Adipose tissue (tissue), 3 donors: ENCODE data around the gene CSDE1. TPM values are rescaled to one million over a fixed set of nuclear protein-coding genes. Genes with fewer than 3 reads are reported as not detected.

Experiments
- H3K27ac ChIP-seq: one replicate; pipeline ENCODE4 v1.5.1; 2013; ENCODE audit warnings: low read depth, low read length
- WGBS, 3 donors: extraction: QIAGEN DNeasy Blood & Tissue Kit; methylation state at CpG; one replicate each; pipeline ENCODE4 v1.1.7; 2013; 5-methylcytosine and 5-hydroxymethylcytosine counted together
- polyA plus RNA-seq, 3 donors: library from polyadenylated mRNA; stranded (reverse); fragments of 200-250 nt; gene quantifications; one replicate each; pipeline ENCODE4 v1.2.3, GENCODE V29; 2013
- donor health status: healthy with polysubstance abuse.
- donor health status: Bipolar disorder and iron deficiency.
- donor health status: healthy.

Gene CSDE1
- polyA plus RNA-seq, 3 donors, result 131 to 329 (median 255) TPM

DNA sequence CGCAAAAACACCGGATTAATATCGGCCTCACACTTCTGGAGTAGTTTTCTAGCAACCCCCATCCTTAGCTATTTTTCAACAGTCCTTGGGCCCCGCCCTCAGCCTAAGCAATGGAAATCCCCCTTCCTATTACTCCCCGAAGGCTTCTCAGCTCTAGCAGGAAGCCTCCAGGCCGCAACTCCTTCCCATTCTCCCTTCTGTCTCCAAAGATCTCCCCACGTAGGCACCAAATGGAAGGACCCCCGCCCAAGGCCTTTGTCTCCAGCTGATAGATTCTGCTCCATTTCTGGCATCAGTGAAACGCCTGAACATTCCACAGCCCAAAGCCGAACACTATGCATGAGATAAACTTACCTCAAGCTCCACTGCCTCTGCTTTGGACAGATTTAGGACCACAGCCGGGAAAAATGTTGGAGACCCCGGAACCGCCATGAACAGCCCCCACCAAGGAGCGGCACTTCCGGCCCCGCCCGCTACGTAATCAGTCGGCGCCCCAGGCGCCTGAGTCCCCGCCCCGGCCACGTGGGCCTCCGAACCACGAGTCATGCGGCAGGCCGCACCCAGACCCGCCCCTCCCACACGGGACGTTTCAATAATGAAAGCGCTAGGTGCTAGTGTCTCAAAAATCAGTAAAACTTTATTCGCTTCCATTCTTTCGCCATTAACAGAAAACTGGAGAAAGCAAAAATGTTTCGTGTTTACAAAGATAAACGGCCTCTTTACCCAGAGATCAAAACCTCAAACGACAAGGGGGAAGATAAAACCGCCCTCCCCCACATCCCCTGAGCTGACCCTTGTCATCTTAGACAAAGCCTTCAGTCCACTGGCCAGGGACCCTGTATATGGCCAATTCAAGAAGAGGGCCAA lies 41.2 kb downstream of the CSDE1 start, which contains the start of gene NRAS:
Gene NRAS (minus strand): TSS at position 468 of the 867 bp plus-strand sequence. CDS start 611 bp downstream, outside the sequence.
- 0 to 1% (median 0%) methylated on average over 38 of the region's 38 CpGs for WGBS, 3 donors
- no peak within 1 kb of the TSS for H3K27ac ChIP-seq

DNA sequence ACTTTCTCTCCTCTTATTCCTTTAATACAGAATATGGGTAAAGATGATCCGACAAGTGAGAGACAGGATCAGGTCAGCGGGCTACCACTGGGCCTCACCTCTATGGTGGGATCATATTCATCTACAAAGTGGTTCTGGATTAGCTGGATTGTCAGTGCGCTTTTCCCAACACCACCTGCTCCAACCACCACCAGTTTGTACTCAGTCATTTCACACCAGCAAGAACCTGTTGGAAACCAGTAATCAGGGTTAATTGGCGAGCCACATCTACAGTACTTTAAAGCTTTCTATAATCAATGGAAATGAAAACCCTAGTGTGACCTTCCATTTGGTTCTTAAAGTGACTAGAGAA lies 41.9 kb downstream of the CSDE1 start:
- no peak overlapping the region for H3K27ac ChIP-seq
- 32 to 42% (median 38%) methylated on average over 4 of the region's 4 CpGs for WGBS, 3 donors

DNA sequence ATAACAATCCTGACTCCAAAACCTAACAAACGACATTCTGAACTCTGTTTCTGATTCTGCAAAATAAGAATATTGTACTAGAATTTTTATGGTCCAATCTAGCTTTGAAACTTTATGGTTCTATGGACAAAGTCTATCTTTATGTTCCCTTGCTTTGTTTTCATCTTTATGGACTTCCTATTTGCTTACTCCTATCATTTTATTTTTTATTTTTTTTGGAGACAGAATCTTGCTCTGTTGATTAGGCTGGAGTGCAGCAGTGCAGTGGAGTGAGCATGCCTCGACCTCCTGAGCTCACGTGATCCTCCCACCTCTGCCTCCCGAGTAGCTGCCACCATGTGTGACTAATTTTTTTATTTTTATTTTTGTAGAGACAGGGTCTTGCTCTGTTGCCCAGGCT lies 44.8 kb downstream of the CSDE1 start:
- H3K27ac ChIP-seq, result no peak overlapping the region
- 81 to 85% (median 82%) methylated on average over 4 of the region's 4 CpGs for WGBS, 3 donors

DNA sequence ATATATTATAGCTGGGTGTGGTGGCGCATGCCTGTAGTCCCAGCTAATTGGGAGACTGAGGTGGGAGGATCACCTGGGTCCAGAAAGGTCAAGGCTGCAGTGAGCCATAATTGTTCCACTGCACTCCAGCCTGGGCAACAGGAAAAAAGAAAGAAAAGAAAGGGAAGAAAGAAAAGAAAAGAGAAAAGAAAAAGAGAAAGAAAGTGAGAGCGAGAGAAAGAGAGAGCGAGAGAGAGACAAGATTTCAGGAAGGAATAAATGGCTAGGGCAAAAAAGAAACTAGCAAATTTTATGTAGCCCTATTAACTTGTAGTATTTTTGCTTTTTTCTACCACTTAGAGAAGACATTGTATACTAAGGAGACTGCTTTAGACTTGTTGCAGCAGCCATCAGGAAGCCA lies 47.4 kb downstream of the CSDE1 start:
- 95 to 98% (median 96%) methylated on average over 3 of the region's 3 CpGs for WGBS, 3 donors
- H3K27ac ChIP-seq, result no peak overlapping the region

DNA sequence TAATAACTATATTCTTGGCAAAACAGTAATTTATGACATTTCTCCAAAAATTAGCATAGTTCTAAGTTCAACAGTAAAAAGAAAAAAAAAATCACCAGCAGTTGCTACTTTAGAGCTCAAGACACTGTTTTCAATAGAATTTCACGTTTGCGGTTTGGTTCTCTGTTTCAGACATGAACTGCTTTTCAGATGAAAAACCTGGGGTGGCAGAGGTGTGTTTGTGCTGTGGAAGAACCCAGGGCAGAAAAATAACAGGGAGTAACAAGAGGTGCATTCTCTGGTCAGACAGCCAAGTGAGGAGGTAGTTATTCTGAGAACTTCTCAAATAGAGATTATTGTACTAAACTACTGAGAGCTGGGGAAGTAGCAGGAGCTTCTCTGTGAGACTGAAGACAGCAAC lies 50.2 kb downstream of the CSDE1 start:
- 82 to 91% (median 91%) methylated on average over 2 of the region's 2 CpGs for WGBS, 3 donors
- H3K27ac ChIP-seq, result no peak overlapping the region

DNA sequence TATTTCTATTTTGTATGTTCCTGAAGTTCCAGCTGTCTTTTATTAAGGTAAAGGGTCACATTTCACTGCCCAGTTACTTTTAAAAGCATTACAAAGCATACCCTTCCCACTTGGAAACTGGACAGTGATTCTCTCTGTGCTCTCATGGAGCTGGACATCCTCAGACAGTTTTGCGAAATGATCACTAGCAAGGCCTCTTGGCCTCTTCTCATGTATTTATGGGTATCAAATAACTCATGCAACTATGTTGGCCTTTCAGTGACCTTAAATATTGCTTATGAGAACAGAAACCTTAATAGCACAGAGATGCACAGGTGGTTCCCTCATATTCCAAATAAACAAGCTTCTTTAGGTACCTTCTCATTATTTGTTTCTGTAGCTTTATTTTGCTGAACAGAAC lies 54.5 kb downstream of the CSDE1 start:
- no peak overlapping the region for H3K27ac ChIP-seq
- WGBS, 3 donors, result 77 to 97% (median 89%) methylated on average over 1 of the region's 1 CpG

DNA sequence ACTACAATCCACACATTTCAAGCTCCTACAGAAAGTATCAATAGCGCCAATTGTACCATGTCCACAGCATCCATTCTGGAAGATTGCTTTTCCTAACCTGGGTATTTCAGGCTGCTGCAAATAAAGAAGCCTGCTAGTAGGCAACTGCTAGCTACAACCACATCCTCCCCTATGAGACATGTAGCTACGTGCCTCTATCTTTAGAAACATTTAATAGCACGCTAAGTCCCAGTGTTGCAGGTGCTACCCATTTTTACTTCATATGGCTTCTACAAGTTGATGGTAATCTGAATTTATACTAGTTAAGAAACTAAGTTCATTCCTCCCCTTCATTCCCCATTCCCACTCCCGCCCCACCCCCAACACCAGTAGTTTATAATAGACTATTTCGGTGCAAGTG lies 55.0 kb downstream of the CSDE1 start:
- H3K27ac ChIP-seq, result no peak overlapping the region
- WGBS, 3 donors, result 91 to 94% (median 93%) methylated on average over 5 of the region's 5 CpGs

DNA sequence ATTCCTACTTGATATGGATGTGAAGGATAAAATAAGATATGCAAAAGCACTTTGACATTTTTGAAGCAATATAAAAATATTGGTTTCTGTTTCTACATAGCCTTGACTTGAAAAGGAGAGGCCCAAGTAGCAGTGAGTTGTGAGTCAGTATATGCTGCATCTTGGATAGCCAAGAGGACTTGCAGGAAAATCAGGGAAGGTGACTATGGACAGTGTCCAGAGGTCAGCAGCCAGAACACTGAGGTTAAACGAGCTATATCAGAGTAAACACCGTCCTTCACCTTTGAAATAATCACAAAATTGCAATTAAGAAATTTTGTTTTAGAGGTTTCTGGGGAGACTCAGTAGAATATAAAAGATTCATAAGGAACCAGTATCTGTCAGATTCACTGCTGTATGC lies 55.9 kb downstream of the CSDE1 start:
- WGBS, 3 donors, result 63 to 83% (median 73%) methylated on average over 2 of the region's 2 CpGs

DNA sequence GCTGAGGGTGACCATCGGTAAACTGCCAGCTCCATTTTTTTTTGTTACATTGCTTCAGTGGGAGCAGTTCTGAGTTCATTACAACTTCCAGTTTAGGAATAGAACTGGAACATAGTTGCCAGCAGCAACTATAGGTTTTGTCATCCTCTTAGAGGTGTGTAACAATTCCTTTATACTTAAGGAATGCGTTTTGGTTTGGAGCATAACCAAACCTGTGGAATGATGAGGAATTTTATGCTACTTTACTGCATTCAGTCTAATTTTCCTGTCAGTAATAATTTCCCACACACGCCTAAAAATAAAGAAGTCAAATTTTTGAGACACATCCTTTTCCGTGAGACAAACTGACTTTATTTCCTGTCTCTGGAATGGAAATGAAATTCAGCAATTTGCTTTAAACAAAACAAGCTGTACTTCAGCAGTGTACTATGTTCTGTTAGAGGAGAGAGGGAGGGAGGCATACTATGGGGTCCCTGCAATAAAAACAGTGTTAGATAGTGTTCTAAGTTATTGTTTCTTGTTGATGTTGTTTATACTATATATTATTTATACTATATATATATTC lies 57.7 kb downstream of the CSDE1 start:
- H3K27ac ChIP-seq, result no peak overlapping the region
- 37 to 56% (median 44%) methylated on average over 4 of the region's 4 CpGs for WGBS, 3 donors

More for the DNA sequence above, 55.9 kb downstream of the CSDE1 start:
- no peak overlapping the region for H3K27ac ChIP-seq

DNA sequence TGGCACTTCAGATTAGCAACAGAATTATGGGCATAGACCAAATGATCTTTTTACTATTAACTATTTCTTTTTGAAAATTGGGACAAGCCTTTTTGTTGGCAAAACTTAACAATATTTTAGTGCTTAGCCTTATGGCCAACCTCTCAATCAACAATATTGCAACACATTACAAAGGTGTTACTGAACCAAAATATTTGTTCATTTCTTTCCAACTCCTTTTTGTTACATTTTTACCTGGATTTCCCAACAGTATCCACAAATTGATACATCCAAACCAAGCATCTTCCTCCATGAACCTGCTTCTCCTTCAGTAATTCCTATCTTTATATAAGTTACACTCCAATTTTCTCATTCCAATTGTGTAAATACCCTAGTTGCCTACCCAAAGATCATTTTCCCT lies 61.0 kb downstream of the CSDE1 start:
- H3K27ac ChIP-seq, result no peak overlapping the region

DNA sequence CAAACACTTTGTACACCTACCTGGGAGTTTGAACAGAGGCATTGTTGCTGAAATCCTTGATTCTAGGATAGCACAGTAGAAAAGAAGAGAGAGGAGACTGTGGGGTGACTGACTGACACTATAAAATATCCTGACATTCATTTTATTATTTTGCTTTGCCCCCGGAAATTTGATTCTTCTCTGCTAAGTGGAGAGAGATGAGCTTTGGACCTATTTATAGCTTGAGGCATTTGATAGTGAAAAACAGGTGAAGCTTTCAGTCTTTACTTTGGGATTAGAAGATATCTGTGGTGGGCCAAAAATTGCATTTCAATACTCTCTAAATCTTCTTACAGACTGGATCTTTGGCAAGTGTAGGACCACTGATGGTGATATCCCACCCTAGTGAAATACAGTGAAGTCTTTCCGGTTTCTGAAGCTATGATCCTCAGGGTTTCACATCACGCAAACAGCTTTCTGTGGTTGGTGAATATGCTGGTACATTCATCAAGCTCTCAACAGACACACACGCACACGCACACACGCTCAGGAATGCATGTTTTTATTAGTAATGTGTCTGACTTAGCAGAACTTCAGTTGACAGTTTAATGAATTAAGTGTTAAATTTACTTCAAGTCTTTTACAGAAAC lies 62.2 kb downstream of the CSDE1 start, which contains the start of gene AMPD1:
Gene AMPD1 (minus strand): TSS at position 117 of the 629 bp plus-strand sequence. CDS start 75 bp downstream, at position 42.
- WGBS, 3 donors, result 56 to 71% (median 64%) methylated on average over 6 of the region's 6 CpGs
- H3K27ac ChIP-seq, result no peak within 1 kb of the TSS

DNA sequence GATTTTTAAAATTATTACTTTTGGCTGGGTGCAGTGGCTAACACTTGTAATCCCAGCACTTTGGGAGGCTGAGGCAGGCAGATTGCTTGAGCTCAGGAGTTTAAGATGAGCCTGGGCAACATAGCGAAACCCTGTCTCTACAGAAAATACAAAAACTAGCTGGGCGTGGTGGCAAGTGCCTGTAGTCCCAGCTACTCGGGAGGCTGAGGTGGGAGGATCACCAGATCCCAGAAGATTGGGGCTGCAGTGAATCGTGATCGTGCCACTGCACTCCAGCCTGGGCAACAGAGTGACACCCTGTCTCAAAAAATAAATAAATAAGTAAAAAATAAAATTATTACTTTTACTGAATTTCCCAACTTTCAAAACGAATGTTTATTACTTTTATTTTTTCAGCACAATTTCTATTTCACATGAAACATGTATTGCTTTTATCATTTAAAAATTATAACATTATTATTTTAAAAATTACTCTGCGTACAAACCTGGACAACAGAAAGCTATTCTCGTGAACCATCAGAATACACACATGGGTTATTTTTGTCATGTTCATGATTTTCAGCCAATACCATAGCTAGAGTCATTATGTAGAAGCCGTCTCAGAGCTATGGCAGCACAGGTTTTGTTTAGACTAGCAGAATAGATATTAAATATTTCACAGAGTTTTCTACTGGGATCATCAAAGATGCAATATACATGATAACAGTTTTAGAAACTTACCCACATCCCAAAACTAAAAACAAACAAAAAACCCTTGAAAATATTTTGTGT lies 63.1 kb downstream of the CSDE1 start:
- no peak overlapping the region for H3K27ac ChIP-seq
- WGBS, 3 donors, result 80 to 87% (median 87%) methylated on average over 9 of the region's 9 CpGs

DNA sequence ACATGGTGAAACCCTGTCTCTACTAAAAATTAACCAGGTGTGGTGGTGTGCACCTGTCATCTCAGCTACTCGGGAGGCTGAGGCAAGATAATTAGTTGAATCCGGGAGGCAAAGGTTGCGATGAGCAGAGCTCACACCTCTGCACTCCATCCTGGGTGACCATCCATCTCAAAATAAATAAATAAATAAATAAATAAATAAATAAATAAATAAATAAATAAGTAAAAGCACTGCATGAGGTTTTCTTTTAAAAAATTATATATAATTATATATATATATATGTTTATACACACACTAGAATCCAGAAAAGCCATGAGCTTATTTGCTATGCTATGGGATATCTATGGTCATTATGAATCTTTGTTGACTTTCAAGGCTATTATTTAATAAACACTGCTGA lies 64.8 kb downstream of the CSDE1 start:
- WGBS, 3 donors, result 84 to 94% (median 93%) methylated on average over 3 of the region's 3 CpGs
- no peak overlapping the region for H3K27ac ChIP-seq

DNA sequence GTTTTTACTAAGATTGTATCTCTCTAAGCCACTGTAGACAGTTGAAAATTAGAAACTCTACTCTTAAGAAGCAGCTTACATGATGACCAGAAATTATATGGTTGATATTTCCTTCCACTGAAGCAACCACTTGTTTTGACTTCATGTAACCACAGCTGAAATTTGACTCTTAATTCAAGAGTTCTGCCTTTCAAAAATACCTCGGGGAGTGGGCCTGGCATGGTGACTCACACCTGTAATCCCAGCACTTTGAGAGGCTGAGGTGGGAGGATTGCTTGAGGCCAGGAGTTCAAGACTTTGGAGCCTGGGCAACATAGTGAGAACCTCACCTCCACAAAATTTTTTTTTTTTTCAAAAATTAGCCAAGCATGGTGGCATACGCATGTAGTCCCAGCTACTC lies 66.7 kb downstream of the CSDE1 start:
- H3K27ac ChIP-seq, result no peak overlapping the region
- 76 to 93% (median 76%) methylated on average over 2 of the region's 2 CpGs for WGBS, 3 donors

DNA sequence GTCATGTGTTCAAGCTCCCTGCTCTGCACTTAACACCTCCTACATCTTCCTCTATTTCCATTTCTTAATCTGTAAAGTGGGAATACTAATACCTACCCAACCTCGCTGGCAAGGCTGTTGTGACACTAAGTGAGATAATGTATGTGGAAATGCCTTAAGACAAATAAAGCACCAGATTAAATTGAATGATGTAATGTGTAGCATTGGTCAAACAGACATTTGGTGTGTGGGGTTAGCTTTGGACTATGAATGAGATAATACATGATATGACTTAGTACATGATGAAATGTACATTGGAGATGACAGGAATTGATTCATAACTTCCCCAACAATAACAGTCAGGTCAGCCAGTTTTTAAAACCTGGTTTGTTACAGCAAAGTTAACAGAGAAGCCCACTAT lies 67.6 kb downstream of the CSDE1 start:
- WGBS, 3 donors, result 73 to 76% (median 75%) methylated on average over 1 of the region's 1 CpG
- no peak overlapping the region for H3K27ac ChIP-seq

DNA sequence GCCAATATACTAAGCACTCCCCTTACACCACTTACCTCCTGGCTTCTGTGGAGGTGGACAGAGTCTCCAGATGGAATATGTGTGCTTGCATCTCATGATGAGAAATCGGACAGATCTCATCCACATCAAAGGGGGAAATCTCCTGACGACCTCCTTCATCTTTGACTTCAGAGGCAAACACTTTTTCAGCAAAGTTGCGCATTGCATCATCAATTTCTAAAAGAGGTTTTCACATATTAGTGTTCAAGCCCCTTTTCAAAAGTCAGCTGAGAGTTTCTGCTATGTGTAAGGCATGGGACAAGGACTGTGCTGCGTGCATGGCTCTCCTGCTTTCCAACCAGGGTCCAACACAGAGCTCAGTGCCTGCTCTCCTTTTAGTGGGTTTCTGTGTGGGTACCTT lies 69.3 kb downstream of the CSDE1 start:
- H3K27ac ChIP-seq, result no peak overlapping the region
- WGBS, 3 donors, result 77 to 86% (median 83%) methylated on average over 4 of the region's 4 CpGs

DNA sequence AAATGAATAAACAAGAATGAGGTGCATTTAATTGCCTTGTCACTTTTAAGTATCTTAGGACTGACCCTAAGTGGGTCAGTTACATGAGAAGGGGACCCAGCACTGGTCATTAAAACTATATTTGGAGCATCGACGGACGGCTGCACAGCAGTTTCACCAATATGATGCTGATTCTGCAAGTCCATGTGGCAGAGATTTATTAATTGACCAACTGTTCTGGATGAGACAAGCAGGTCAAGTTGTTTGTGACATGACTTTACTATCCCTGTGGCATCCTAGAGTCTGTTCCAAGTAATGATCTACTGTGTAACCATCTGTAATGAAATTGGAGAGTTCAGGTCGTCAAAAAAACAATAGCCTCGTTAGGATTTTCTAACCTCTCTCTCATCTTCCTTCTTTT lies 71.9 kb downstream of the CSDE1 start:
- H3K27ac ChIP-seq, result no peak overlapping the region
- WGBS, 3 donors, result 68 to 82% (median 77%) methylated on average over 5 of the region's 5 CpGs

DNA sequence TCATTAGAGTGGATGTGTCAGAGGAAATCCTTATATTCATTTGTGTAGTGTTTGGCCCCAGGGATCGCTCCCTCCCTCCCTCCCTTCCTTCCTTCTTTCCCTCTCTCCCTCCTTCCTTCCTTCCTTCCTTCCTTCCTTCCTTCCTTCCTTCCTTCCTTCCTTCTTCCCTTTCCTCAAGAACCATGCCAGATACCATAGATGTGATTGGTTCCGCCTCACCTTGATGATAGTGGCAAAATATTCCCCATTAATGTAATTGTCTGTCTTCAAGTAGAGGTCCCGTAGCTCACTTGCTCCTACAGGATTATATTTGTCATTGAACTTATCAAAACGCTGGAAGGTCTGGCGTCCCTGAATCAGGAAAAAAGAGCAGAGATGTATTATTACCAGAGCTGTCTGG lies 80.1 kb downstream of the CSDE1 start:
- H3K27ac ChIP-seq, result no peak overlapping the region
- 62 to 79% (median 72%) methylated on average over 5 of the region's 5 CpGs for WGBS, 3 donors

DNA sequence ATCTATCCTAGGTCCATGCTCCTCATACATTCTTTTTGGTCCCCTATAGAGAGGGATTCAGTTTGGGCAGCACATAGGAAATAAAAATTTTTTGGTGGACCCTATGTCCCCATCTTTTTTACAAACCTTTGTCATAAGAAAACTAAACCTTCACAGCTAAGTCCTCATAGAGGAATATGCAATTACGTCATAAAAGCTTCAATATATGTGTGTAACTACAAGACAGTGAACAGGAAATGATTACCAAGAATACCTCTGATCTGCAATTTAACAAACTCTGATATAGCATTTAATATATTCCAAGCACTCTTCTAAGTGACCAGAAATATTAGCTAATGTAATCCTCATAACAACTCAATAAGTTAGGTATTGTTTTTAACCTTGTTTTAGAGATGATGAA lies 81.7 kb downstream of the CSDE1 start:
- H3K27ac ChIP-seq, result no peak overlapping the region
- WGBS, 3 donors, result 81 to 87% (median 85%) methylated on average over 1 of the region's 1 CpG
